ENCODE results near the gene ATG7.

GRCh38 chr3:11367143-11367693, 95.0 kb downstream of the ATG7 start:
- TF ChIP-seq CTCF (IDR thresholded peaks at IDR 0.05) (no peak), EZH2 (IDR thresholded peaks at IDR 0.05) (no peak), EZH2phosphoT487 (IDR thresholded peaks at IDR 0.05) (no peak)

Data from neural progenitor cell (in vitro differentiated cells).